Hepatocyte (in vitro differentiated cells): ENCODE data around the gene PAN3.

Experiments
- EZH2 ChIP-seq: fragments of 200-600 bp; sonication (generic); IDR thresholded peaks from 2 replicates; pipeline ENCODE4 v1.6.1; 2016; ENCODE audit warnings: antibody characterized with exemption, mild to moderate bottlenecking, borderline replicate concordance
- EZH2phosphoT487 ChIP-seq: fragments of 200-600 bp; sonication (generic); IDR thresholded peaks from one replicate; pipeline ENCODE4 v1.6.1; 2018; ENCODE audit warnings: antibody characterized with exemption, mild to moderate bottlenecking, low read depth, moderate library complexity; ENCODE audit not compliant: unreplicated experiment, severe bottlenecking
- TF ChIP-seq, protein P1 (sequence below): fragments of 200-600 bp; sonication (generic); IDR thresholded peaks from 2 replicates; pipeline ENCODE4 v1.5.1; 2016; ENCODE audit warnings: antibody characterized with exemption, mild to moderate bottlenecking; ENCODE audit not compliant: poor library complexity

DNA sequence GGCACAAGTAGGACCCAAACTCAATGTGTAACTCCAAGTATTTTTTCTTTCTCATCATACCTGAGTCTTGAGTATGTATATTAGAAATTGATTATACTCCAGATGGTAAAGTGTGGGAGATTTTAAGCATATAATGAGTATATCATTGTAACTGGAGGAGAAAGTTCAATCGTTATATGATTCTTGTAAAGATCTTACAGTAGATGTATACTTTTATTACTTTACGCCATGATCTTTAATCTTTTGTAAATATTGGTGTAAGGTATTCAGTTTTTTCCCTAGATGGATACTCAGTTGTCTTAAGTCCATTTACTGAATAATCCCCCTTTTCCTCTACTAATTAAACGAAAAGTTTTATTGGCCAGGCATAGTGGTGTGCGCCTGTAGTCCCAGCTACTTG is 25.2 kb downstream of the PAN3 start:
- TF ChIP-seq, protein P1, sequence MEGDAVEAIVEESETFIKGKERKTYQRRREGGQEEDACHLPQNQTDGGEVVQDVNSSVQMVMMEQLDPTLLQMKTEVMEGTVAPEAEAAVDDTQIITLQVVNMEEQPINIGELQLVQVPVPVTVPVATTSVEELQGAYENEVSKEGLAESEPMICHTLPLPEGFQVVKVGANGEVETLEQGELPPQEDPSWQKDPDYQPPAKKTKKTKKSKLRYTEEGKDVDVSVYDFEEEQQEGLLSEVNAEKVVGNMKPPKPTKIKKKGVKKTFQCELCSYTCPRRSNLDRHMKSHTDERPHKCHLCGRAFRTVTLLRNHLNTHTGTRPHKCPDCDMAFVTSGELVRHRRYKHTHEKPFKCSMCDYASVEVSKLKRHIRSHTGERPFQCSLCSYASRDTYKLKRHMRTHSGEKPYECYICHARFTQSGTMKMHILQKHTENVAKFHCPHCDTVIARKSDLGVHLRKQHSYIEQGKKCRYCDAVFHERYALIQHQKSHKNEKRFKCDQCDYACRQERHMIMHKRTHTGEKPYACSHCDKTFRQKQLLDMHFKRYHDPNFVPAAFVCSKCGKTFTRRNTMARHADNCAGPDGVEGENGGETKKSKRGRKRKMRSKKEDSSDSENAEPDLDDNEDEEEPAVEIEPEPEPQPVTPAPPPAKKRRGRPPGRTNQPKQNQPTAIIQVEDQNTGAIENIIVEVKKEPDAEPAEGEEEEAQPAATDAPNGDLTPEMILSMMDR, result no peak
- no peak for TF ChIP-seq EZH2
- no peak for TF ChIP-seq EZH2phosphoT487
